HCT116 (cell line): ENCODE measurements around the gene TMEM185B. TPM values are rescaled to one million over a fixed set of nuclear protein-coding genes. Genes with fewer than 3 reads are reported as not detected.

Experiments
- ATAC-seq: fragments of 200-7000 bp; cut with Tn5 transposase; 2 replicates; pipeline ENCODE4 v1.9.1; 2020; ENCODE audit warnings: mild to moderate bottlenecking, moderate library complexity
- BruUV-seq: library from RNA; stranded (reverse); fragments of 400-500 nt; replicated peaks from 2 replicates; lab custom pipeline; 2021; lab: Mats Ljungman, UMichigan
- CTCF ChIA-PET: fragments of 300-600 bp; sonication (Branson Sonifier 250); formaldehyde crosslinking; loops from one replicate; lab custom pipeline; 2021; ENCODE audit warnings: antibody characterized with exemption; lab: Charles Lee
- POLR2A ChIA-PET: fragments of 300-600, 350-600 bp; sonication (Branson Sonifier 250); formaldehyde crosslinking; loops from one replicate; lab custom pipeline; 2021; ENCODE audit warnings: antibody characterized with exemption; lab: Charles Lee
- RAD21 ChIA-PET, 2 experiments: fragments of 300-600 bp; sonication (Branson Sonifier 250); formaldehyde crosslinking; loops; one replicate each; lab custom pipeline; 2023; ENCODE audit warnings: low total read pairs in 2 of 2; ENCODE audit not compliant: uncharacterized antibody in 2 of 2, unreplicated experiment in 2 of 2, low non-redundant PET in 1 of 2; lab: Charles Lee
- DNase-seq: peaks from one replicate; pipeline ENCODE4 v3.0.0-alpha.2; 2010; ENCODE audit warnings: low read depth, low spot score
- H2AFZ ChIP-seq: fragments of 200-600 bp; shearing (Covaris generic), sonication (generic); 2 replicates; pipeline ENCODE4 v1.6.1; 2017; ENCODE audit warnings: low read depth, mixed run types, mixed read lengths, antibody characterized with exemption, low read length; ENCODE audit not compliant: poor library complexity, severe bottlenecking
- H3K27ac ChIP-seq: 2 replicates; pipeline ENCODE4 v1.5.1; 2012; ENCODE audit warnings: low read depth, low read length
- H3K27me3 ChIP-seq: fragments of 200-600 bp; sonication (generic); 2 replicates; pipeline ENCODE4 v1.6.1; 2016; ENCODE audit warnings: mixed run types, low read length, mixed read lengths; ENCODE audit not compliant: insufficient read depth
- H3K36me3 ChIP-seq, 2 experiments: fragments of 200-500 bp in 1 of 2; fragments of 200-600 bp in 1 of 2; sonication (Bioruptor generic) in 1 of 2; sonication (generic) in 1 of 2; 2 replicates each; pipeline versions ENCODE4 v1.5.1 to v1.6.1; 2014 to 2016; ENCODE audit warnings: low read length in 2 of 2, inconsistent platforms in 1 of 2, mixed read lengths in 1 of 2, mixed run types in 1 of 2; ENCODE audit not compliant: insufficient read depth in 2 of 2, control insufficient read depth in 1 of 2
- H3K4me1 ChIP-seq, 2 experiments: fragments of 200-600 bp in 1 of 2; sonication (generic) in 1 of 2; 2 replicates each; pipeline versions ENCODE4 v1.5.1 to v1.6.1; 2012 to 2017; ENCODE audit warnings: low read length in 2 of 2, inconsistent platforms in 1 of 2, mild to moderate bottlenecking in 1 of 2, mixed read lengths in 1 of 2, mixed run types in 1 of 2, moderate library complexity in 1 of 2; ENCODE audit not compliant: insufficient read depth in 2 of 2, control insufficient read depth in 1 of 2
- H3K4me2 ChIP-seq: fragments of 200-600 bp; sonication (generic); 2 replicates; pipeline ENCODE4 v1.6.1; 2017; ENCODE audit warnings: mixed run types, low read length, mixed read lengths
- H3K4me3 ChIP-seq, 2 experiments: fragments of 200-600 bp in 1 of 2; sonication (generic) in 1 of 2; replicated peaks in 1 of 2; 2 replicates each; pipeline ENCODE4 v1.5.1; 2011 to 2016; ENCODE audit warnings: low read length in 2 of 2, control low read depth in 1 of 2, low read depth in 1 of 2, mild to moderate bottlenecking in 1 of 2, mixed read lengths in 1 of 2, mixed run types in 1 of 2
- H3K79me2 ChIP-seq: fragments of 200-600 bp; sonication (generic); 2 replicates; pipeline ENCODE4 v1.6.1; 2017; ENCODE audit warnings: mild to moderate bottlenecking, mixed run types, low read length, moderate library complexity, mixed read lengths; ENCODE audit not compliant: insufficient read depth
- H3K9ac ChIP-seq: fragments of 200-600 bp; sonication (generic); 2 replicates; pipeline ENCODE4 v1.6.1; 2016; ENCODE audit warnings: low read length, mixed read lengths
- H3K9me2 ChIP-seq: fragments of 200-600 bp; sonication (generic), shearing (Covaris generic); 2 replicates; pipeline ENCODE4 v1.6.1; 2017; ENCODE audit warnings: mixed run types, mild to moderate bottlenecking, moderate library complexity; ENCODE audit not compliant: insufficient read depth
- H3K9me3 ChIP-seq, 2 experiments: fragments of 200-500 bp in 1 of 2; fragments of 200-600 bp in 1 of 2; sonication (Bioruptor generic) in 1 of 2; sonication (generic) in 1 of 2; 2 replicates each; pipeline ENCODE4 v1.6.1; 2014 to 2017; ENCODE audit warnings: low read length in 2 of 2, mixed read lengths in 2 of 2, inconsistent platforms in 1 of 2, low read depth in 1 of 2, mild to moderate bottlenecking in 1 of 2, mixed run types in 1 of 2, moderate library complexity in 1 of 2; ENCODE audit not compliant: control insufficient read depth in 1 of 2, insufficient read depth in 1 of 2
- H4K20me1 ChIP-seq: fragments of 200-600 bp; sonication (generic), shearing (Covaris generic); 2 replicates; pipeline ENCODE4 v1.6.1; 2017; ENCODE audit warnings: mixed run types, mild to moderate bottlenecking, moderate library complexity; ENCODE audit not compliant: insufficient read depth
- CBX3 ChIP-seq: IDR thresholded peaks from 2 replicates; pipeline ENCODE4 v1.6.1; 2012; ENCODE audit warnings: low read depth
- CEBPB ChIP-seq: IDR thresholded peaks from 2 replicates; pipeline ENCODE4 v1.6.1; 2012; ENCODE audit warnings: low read depth
- CTCF ChIP-seq, 3 experiments: fragments of 200-600 bp in 1 of 3; sonication (generic) in 1 of 3; IDR thresholded peaks in 2 of 3; conservative IDR thresholded peaks in 1 of 3; 2 replicates each; pipeline ENCODE4 v1.5.1; 2012 to 2017; ENCODE audit warnings: low read depth in 2 of 3, low read length in 2 of 3, antibody characterized with exemption in 1 of 3, borderline replicate concordance in 1 of 3, control low read depth in 1 of 3, mild to moderate bottlenecking in 1 of 3, mixed read lengths in 1 of 3, mixed run types in 1 of 3, moderate library complexity in 1 of 3; ENCODE audit not compliant: insufficient read depth in 1 of 3
- EZH2 ChIP-seq: fragments of 200-600 bp; sonication (generic); IDR thresholded peaks from 2 replicates; pipeline ENCODE4 v1.6.1; 2017; ENCODE audit warnings: antibody characterized with exemption, mixed run types
- FOSL1 ChIP-seq: IDR thresholded peaks from 2 replicates; pipeline ENCODE4 v1.6.1; 2012; ENCODE audit warnings: low read depth
- JUND ChIP-seq: IDR thresholded peaks from 2 replicates; pipeline ENCODE4 v1.6.1; 2012
- POLR2A ChIP-seq: IDR thresholded peaks from 2 replicates; pipeline ENCODE4 v1.7.0; 2011; ENCODE audit warnings: borderline replicate concordance; ENCODE audit not compliant: insufficient read depth, insufficient read length; ENCODE audit errors: extremely low read depth
- POLR2AphosphoS5 ChIP-seq: IDR thresholded peaks from 2 replicates; pipeline ENCODE4 v1.6.1; 2011; ENCODE audit warnings: mild to moderate bottlenecking, low read depth, low read length, moderate library complexity
- RAD21 ChIP-seq: IDR thresholded peaks from 2 replicates; pipeline ENCODE4 v1.6.1; 2012; ENCODE audit warnings: low read depth, mild to moderate bottlenecking
- SP1 ChIP-seq: IDR thresholded peaks from 2 replicates; pipeline ENCODE4 v1.6.1; 2012; ENCODE audit warnings: low read depth
- SRF ChIP-seq: IDR thresholded peaks from 2 replicates; pipeline ENCODE4 v1.6.1; 2012; ENCODE audit warnings: low read depth
- TCF7L2 ChIP-seq: IDR thresholded peaks from 2 replicates; pipeline ENCODE4 v1.7.0; 2011; ENCODE audit warnings: borderline replicate concordance, inconsistent platforms; ENCODE audit not compliant: insufficient read depth, insufficient read length; ENCODE audit errors: extremely low read depth
- ZFX ChIP-seq: fragments of 450-650 bp; IDR thresholded peaks from 2 replicates; pipeline ENCODE4 v1.6.1; 2017
- ZNF274 ChIP-seq: fragments of 200-500 bp; sonication (Bioruptor generic); IDR thresholded peaks from 2 replicates; pipeline ENCODE4 v1.6.1; 2014; ENCODE audit warnings: mild to moderate bottlenecking, low read depth, low read length, inconsistent platforms
- intact Hi-C: fragments of 100-400 bp; cut with micrococcal nuclease; formaldehyde crosslinking; loops from 2 replicates; pipeline ENCODE4 v1.10.0; 2022
- total RNA-seq: library from RNA; stranded (reverse); gene quantifications from one replicate; pipeline ENCODE4 v1.2.1, GENCODE V29; 2021; ENCODE audit not compliant: unreplicated experiment
- TF ChIP-seq, protein P1 (sequence below): IDR thresholded peaks from 2 replicates; pipeline ENCODE4 v1.6.1; 2011; ENCODE audit warnings: mild to moderate bottlenecking, low read length, moderate library complexity; ENCODE audit not compliant: insufficient replicate concordance; ENCODE audit errors: extremely low read depth

TMEM185B gene
- total RNA-seq, 1 experiment from 2014 or later: 27.1 TPM

- DNase-seq: no peak
- no peaks in the 10 kb centered on the region for H3K9me3 ChIP-seq
- TF ChIP-seq, protein P1, sequence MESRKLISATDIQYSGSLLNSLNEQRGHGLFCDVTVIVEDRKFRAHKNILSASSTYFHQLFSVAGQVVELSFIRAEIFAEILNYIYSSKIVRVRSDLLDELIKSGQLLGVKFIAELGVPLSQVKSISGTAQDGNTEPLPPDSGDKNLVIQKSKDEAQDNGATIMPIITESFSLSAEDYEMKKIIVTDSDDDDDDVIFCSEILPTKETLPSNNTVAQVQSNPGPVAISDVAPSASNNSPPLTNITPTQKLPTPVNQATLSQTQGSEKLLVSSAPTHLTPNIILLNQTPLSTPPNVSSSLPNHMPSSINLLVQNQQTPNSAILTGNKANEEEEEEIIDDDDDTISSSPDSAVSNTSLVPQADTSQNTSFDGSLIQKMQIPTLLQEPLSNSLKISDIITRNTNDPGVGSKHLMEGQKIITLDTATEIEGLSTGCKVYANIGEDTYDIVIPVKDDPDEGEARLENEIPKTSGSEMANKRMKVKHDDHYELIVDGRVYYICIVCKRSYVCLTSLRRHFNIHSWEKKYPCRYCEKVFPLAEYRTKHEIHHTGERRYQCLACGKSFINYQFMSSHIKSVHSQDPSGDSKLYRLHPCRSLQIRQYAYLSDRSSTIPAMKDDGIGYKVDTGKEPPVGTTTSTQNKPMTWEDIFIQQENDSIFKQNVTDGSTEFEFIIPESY: no peak
- TF ChIP-seq POLR2A (no peak), SP1 (no peak), TCF7L2 (no peak), RAD21 (no peak), EZH2 (no peak), CBX3 (no peak), SRF (no peak), ZFX (no peak), CTCF (IDR thresholded peaks at IDR 0.05 in 2 of 3, conservative IDR thresholded peaks at IDR 0.05 in 1 of 3; ENCODE audit: borderline replicate concordance in 1 of 3, insufficient read depth in 1 of 3, low read depth in 2 of 3, low read length in 2 of 3) (no peak), CEBPB (no peak), ZNF274 (no peak), POLR2AphosphoS5 (no peak), FOSL1 (no peak), JUND (no peak)
- no peak overlapping the region for H3K27ac ChIP-seq
- ChIA-PET RAD21 (no interaction called here), CTCF (interaction anchor here (0.7 kb wide), 1 partner anchor 88 kb away, joined by 3 read pairs; no protein-coding TSS in a partner anchor), POLR2A (interaction anchor here (0.6 kb wide), 1 partner anchor 101 kb away, joined by 4 read pairs; no protein-coding TSS in a partner anchor)
- intact Hi-C loops: loop anchor here (5.0 kb wide), 1 partner anchor 452 kb away; no protein-coding TSS in a partner anchor
- peaks cover 0 to 7% of the 10 kb centered on the region in 2 experiments; a peak in 1 of 4 replicates for H3K36me3 ChIP-seq
- no peak overlapping the region for H2AFZ ChIP-seq
- H3K9me2 ChIP-seq: no peaks in the 10 kb centered on the region
- peaks cover 6 to 30% of the 10 kb centered on the region in 2 experiments; a peak in 3 of 4 replicates for H3K4me1 ChIP-seq
- ATAC-seq: no peak
- H3K4me2 ChIP-seq: peak overlapping the region; percentile 91
- peaks cover 21% of the 10 kb centered on the region for H3K79me2 ChIP-seq
- no TSS peak for BruUV-seq
- H4K20me1 ChIP-seq: no peaks in the 10 kb centered on the region
- H3K4me3 ChIP-seq: no peak overlapping the region
- peak overlapping the region; percentile 74; the same call in 1 of the 2 replicates for H3K9ac ChIP-seq
- H3K27me3 ChIP-seq: no peaks in the 10 kb centered on the region
These were observed 1.7 kb upstream of the TMEM185B start for GRCh38 chr2:120224735-120225548.
